Measurements from ENCODE around the gene IRF2.
A peak's percentile ranks its signal among the peaks of the same experiment; 100 is the strongest.
"Not testable (repeated sequence)": the region's sequence is repeated elsewhere in the genome, so short reads cannot be mapped to it uniquely, and the experiment has no call there.

IRF2 gene

DNA sequence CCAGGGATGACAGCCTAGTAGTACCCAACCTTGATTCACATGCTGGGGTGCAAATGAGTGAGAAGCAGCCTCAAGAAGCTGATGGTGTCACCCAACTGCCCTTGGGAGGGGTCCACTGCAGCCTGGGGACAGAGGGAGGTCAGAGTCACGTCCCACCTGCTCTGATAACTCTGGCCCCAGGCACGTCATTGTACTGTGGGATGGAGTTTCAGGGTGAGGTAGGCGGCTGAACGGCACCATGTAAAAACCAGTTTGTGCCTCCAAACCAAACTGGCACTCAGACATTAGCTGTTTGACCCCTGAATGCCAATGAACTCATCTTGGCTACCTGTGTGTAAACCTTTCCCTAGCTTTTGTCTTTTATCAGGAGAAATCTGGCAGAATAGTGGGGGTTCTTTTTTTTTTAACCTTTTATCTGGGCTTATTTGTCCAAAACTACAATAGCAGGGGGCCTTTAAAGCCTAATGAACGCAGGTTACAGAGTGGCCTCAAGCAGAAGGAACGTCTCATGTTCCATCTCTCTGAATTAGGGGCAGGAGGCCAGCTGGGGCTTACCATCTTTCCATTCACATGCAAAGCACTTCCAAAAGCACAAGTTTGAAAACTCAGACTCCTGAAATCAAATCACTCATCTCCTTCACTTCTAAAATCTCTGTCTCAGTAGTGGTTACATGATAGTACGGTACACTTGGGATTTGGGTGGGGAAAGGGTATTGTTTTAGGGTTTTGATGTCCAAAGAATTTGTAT lies 89.4 kb downstream of the IRF2 start:
- Histone ChIP-seq H3K27me3 (replicated peaks) (no peaks in the 10 kb centered on the region), H3K27ac (peak overlapping the region; percentile 97), H3K4me3 (ENCODE audit: low read depth, low read length) (no peak overlapping the region), H3K36me3 (replicated peaks) (peaks cover 5% of the 10 kb centered on the region)
- in situ Hi-C loops (cut with HindIII; ENCODE audit: low pct_ligation_motif_present, low sequenced_read_pairs), result no loop called here
- no peak for DNase-seq
- TF ChIP-seq, protein P1, sequence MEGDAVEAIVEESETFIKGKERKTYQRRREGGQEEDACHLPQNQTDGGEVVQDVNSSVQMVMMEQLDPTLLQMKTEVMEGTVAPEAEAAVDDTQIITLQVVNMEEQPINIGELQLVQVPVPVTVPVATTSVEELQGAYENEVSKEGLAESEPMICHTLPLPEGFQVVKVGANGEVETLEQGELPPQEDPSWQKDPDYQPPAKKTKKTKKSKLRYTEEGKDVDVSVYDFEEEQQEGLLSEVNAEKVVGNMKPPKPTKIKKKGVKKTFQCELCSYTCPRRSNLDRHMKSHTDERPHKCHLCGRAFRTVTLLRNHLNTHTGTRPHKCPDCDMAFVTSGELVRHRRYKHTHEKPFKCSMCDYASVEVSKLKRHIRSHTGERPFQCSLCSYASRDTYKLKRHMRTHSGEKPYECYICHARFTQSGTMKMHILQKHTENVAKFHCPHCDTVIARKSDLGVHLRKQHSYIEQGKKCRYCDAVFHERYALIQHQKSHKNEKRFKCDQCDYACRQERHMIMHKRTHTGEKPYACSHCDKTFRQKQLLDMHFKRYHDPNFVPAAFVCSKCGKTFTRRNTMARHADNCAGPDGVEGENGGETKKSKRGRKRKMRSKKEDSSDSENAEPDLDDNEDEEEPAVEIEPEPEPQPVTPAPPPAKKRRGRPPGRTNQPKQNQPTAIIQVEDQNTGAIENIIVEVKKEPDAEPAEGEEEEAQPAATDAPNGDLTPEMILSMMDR (IDR thresholded peaks at IDR 0.05; ENCODE audit: low read depth, low read length, missing control alignments), result no peak

DNA sequence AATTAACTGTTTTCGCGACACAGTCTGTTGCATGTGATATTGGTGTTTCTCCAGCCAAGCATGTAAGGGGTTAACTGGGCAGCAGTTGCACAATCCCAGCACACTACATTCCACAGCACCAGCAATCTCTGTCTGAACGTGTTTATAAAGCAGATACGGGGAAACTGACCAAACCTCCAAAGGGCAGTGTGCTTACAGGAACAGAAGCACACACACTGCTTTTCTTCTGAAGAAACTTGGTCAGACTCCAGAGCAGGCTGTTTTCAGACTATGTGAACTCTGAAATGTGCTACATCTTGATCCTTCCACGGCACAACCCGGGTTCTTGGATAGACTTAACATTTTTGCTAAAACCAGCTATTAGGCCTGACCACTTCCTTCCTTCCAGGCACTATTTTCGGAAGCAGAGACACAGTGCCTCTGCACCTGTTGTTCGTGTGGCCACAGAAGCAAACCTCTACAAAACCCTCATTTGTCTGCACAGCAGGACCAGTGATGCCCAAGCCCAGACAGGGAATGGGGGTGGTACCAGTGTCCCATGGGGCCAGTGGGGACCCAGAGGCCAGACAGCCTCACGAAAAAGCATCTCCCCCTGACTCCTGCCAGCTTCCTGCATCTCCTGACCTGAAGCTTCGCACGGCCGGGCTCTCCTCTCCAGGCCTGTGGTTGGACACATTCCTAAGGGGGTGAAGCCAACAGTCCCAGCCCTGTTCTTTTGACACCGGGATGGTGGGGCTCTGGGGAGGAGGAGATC lies 90.1 kb downstream of the IRF2 start:
- no peaks in the 10 kb centered on the region for H3K27me3 ChIP-seq (replicated peaks)
- peaks cover 5% of the 10 kb centered on the region for H3K36me3 ChIP-seq (replicated peaks)
- in situ Hi-C loops (cut with HindIII; ENCODE audit: low pct_ligation_motif_present, low sequenced_read_pairs), result no loop called here
- H3K27ac ChIP-seq, result peak overlapping the region; percentile 97
- DNase-seq, result peak; percentile 95
- H3K4me3 ChIP-seq (ENCODE audit: low read depth, low read length), result peak overlapping the region; percentile 46
- TF ChIP-seq, protein P1 (IDR thresholded peaks at IDR 0.05; ENCODE audit: low read depth, low read length, missing control alignments), result no peak

DNA sequence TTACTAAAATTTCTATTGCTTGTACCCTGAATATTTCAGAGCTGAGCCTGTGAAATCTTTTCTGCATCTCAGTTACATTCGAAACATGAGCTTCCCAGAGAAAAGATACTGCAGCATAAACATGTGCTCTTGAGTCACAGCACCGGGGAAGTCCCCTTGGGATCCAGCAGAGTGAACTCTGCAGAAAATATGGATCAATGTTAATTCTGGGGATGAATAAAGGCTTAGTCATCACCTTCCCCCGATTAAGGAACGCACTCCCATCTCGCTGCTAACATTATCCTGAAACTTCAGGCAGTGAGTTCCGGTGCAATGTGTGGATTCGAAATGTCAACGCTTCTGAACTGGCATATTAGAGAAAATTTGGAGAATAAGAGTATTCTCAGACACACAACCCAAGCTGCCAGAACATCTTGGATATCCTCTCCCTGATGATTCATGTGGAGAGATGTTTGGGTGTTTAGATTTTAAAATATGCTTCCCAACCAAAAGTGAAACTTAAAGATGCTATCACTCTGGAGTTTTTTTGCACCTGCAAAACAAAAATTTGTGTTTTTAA lies 90.8 kb downstream of the IRF2 start:
- Histone ChIP-seq H3K27me3 (replicated peaks) (no peaks in the 10 kb centered on the region), H3K4me3 (ENCODE audit: low read depth, low read length) (peak overlapping the region; percentile 46), H3K36me3 (replicated peaks) (peaks cover 2% of the 10 kb centered on the region), H3K27ac (peak overlapping the region; percentile 97)
- in situ Hi-C loops (cut with HindIII; ENCODE audit: low pct_ligation_motif_present, low sequenced_read_pairs), result no loop called here
- TF ChIP-seq, protein P1 (IDR thresholded peaks at IDR 0.05; ENCODE audit: low read depth, low read length, missing control alignments), result no peak
- DNase-seq, result peak; percentile 94

DNA sequence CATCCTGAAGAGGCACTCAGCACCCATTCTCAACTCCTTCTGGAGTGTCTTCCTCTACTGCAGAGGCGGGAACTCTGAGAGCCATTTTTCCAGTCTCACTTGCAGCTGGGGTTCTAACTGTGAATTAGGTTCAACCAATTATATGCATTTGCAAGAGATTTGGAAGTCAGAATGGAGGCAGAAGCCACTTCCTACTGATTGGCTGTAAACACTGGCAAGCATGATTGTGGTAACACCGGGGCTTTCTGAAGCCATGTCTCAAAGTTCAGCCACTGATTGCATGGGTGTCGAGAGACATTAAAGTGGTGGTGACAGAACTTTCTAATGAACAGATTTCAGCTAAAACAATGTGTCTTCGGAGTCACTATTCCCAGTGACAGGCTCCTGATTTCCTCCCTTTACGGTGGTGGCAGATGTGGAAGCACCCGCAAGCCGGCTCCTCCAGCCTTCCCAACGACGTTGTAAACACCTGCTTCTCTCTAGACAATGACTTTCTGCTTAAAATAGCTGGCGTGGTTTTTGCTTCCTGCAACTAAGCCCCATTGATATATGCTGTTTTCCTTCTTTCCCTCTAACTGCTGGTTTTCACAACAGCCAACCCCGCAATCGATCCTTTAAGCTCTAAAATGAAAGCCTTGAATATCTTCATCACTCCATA lies 92.0 kb downstream of the IRF2 start:
- TF ChIP-seq, protein P1 (IDR thresholded peaks at IDR 0.05; ENCODE audit: low read depth, low read length, missing control alignments), result no peak
- Histone ChIP-seq H3K4me3 (ENCODE audit: low read depth, low read length) (no peak overlapping the region), H3K27me3 (replicated peaks) (no peaks in the 10 kb centered on the region), H3K36me3 (replicated peaks) (peaks cover 2% of the 10 kb centered on the region), H3K27ac (peak overlapping the region; percentile 97)
- in situ Hi-C loops (cut with HindIII; ENCODE audit: low pct_ligation_motif_present, low sequenced_read_pairs), result no loop called here
- no peak for DNase-seq

DNA sequence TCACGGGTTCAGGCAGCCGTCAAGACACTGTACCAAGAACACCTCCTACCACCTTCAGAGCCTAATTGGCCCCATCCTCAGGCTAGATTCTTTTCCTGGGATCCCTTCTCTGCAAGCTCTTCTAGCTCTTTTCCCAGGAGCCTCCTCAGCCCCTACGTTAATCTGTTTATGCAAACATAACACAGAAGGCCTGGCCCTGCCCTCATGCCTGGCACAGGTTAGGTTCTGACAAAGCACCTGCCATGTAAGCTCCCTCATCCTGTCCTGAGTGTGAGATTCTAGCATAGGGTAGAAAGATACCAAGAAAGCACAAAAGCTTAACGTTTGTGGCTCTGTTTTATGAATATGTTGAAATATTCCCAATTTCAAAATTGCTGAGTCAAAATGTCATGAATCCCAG lies 93.6 kb downstream of the IRF2 start:
- in situ Hi-C loops (cut with HindIII; ENCODE audit: low pct_ligation_motif_present, low sequenced_read_pairs), result no loop called here
- no peaks in the 10 kb centered on the region for H3K27me3 ChIP-seq (replicated peaks)
- no peak overlapping the region for H3K27ac ChIP-seq
- no peak overlapping the region for H3K4me3 ChIP-seq (ENCODE audit: low read depth, low read length)
- no peak for DNase-seq
- TF ChIP-seq, protein P1 (IDR thresholded peaks at IDR 0.05; ENCODE audit: low read depth, low read length, missing control alignments), result no peak
- no peaks in the 10 kb centered on the region for H3K36me3 ChIP-seq (replicated peaks)

DNA sequence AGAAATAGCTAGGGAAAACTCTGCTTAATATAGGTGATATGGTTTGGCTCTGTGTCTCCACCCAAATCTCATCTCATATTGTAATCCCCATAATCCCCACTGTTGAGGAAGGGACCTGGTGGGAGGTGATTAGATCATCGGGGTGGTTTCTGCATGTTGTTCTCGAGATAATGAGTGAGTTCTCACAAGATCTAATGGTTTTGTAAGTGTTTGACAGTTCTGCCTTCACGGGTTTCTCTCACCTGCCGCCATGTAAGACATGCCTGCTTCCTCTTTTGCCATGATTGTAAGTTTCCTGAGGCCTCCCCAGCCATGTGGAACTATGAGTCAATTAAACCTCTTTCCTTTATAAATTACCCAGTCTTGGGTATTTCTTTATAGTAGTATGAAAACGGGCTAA lies 94.1 kb downstream of the IRF2 start:
- DNase-seq; H3K27me3 ChIP-seq (replicated peaks); H3K36me3 ChIP-seq (replicated peaks); H3K27ac ChIP-seq; H3K4me3 ChIP-seq (ENCODE audit: low read depth, low read length); in situ Hi-C loops (cut with HindIII; ENCODE audit: low pct_ligation_motif_present, low sequenced_read_pairs): not testable (repeated sequence)
